Measurements from ENCODE around the gene NBPF4. TPM values are rescaled to one million over a fixed set of nuclear protein-coding genes. Genes with fewer than 3 reads are reported as not detected.
"Not testable (repeated sequence)": the region's sequence is repeated elsewhere in the genome, so short reads cannot be mapped to it uniquely, and the experiment has no call there.

The NBPF4 gene
- polyA plus RNA-seq (not detected in 3 replicates), polyA minus RNA-seq (not detected in 3 replicates)
- polyA plus RNA-seq (2011; ENCODE audit: low read depth): not detected
- not detected in 2 replicates for polyA plus RNA-seq (2011; cell fraction: cytosol; rRNA removed)
- not detected in 2 replicates for polyA plus RNA-seq (2011; cell fraction: nucleus; rRNA removed)
- not detected in 2 replicates for polyA plus RNA-seq (2012; ENCODE audit: low replicate concordance)
- not detected for polyA minus RNA-seq (2011; cell fraction: cytosol; rRNA and poly(A)+ RNA removed)
- polyA minus RNA-seq (2011; cell fraction: nucleus; rRNA and poly(A)+ RNA removed): not detected in 2 replicates

- H3K79me2 ChIP-seq (ENCODE audit: control insufficient read depth, insufficient read depth, low read length); H3K4me2 ChIP-seq (ENCODE audit: control insufficient read depth, extremely low read depth, insufficient read depth, low read depth, low read length); H3K9me3 ChIP-seq (ENCODE audit: control insufficient read depth, low read depth, low read length); FAIRE-seq; dilution Hi-C loops (cut with MboI; ENCODE audit: extremely low pct_ligation_motif_present, low sequenced_read_pairs); H3K4me3 ChIP-seq (ENCODE audit: control insufficient read depth in 2 of 3, extremely low read depth in 1 of 3, insufficient read depth in 2 of 3, low read depth in 1 of 3, low read length in 3 of 3); H2AFZ ChIP-seq (ENCODE audit: control insufficient read depth, low read length); H3K27ac ChIP-seq (ENCODE audit: control insufficient read depth, insufficient read depth, low read length); H3K9ac ChIP-seq (ENCODE audit: control insufficient read depth, extremely low read depth, insufficient read depth, low read length); H3K9me1 ChIP-seq (ENCODE audit: control insufficient read depth, extremely low read depth, insufficient read depth, low read length); DNase-seq (ENCODE audit: low read depth, low spot score); H3K27me3 ChIP-seq (ENCODE audit: control insufficient read depth, extremely low read depth, insufficient read depth, low read length); H3K36me3 ChIP-seq (ENCODE audit: control insufficient read depth in 2 of 2, extremely low read depth in 1 of 2, insufficient read depth in 2 of 2, low read length in 2 of 2); H4K20me1 ChIP-seq (ENCODE audit: control insufficient read depth, extremely low read depth, insufficient read depth, low read length); H3K4me1 ChIP-seq (ENCODE audit: control insufficient read depth, extremely low read depth, insufficient read depth, low read length): not testable (repeated sequence)
Measured at GRCh38 chr1:108243976-108244375, at the start of gene NBPF4. Gene NBPF4, minus strand, starts transcription at chr1:108244076. Its CDS starts 315 bp downstream, at chr1:108243761.

GRCh38 chr1:108282528-108283257, 38.8 kb upstream of the NBPF4 start:
- H3K9me3 ChIP-seq (ENCODE audit: control insufficient read depth, low read depth, low read length); DNase-seq (ENCODE audit: low read depth, low spot score); H3K9ac ChIP-seq (ENCODE audit: control insufficient read depth, extremely low read depth, insufficient read depth, low read length); H3K4me1 ChIP-seq (ENCODE audit: control insufficient read depth, extremely low read depth, insufficient read depth, low read length); H2AFZ ChIP-seq (ENCODE audit: control insufficient read depth, low read length); H3K9me1 ChIP-seq (ENCODE audit: control insufficient read depth, extremely low read depth, insufficient read depth, low read length); H3K27me3 ChIP-seq (ENCODE audit: control insufficient read depth, extremely low read depth, insufficient read depth, low read length); H3K27ac ChIP-seq (ENCODE audit: control insufficient read depth, insufficient read depth, low read length); H3K79me2 ChIP-seq (ENCODE audit: control insufficient read depth, insufficient read depth, low read length); dilution Hi-C loops (cut with MboI; ENCODE audit: extremely low pct_ligation_motif_present, low sequenced_read_pairs); H3K4me2 ChIP-seq (ENCODE audit: control insufficient read depth, extremely low read depth, insufficient read depth, low read depth, low read length); FAIRE-seq; H4K20me1 ChIP-seq (ENCODE audit: control insufficient read depth, extremely low read depth, insufficient read depth, low read length); H3K36me3 ChIP-seq (ENCODE audit: control insufficient read depth in 2 of 2, extremely low read depth in 1 of 2, insufficient read depth in 2 of 2, low read length in 2 of 2); H3K4me3 ChIP-seq (ENCODE audit: control insufficient read depth in 2 of 3, extremely low read depth in 1 of 3, insufficient read depth in 2 of 3, low read depth in 1 of 3, low read length in 3 of 3): not testable (repeated sequence)

- H3K4me1 ChIP-seq (ENCODE audit: control insufficient read depth, extremely low read depth, insufficient read depth, low read length); DNase-seq (ENCODE audit: low read depth, low spot score); H3K9me3 ChIP-seq (ENCODE audit: control insufficient read depth, low read depth, low read length); H2AFZ ChIP-seq (ENCODE audit: control insufficient read depth, low read length); H3K4me3 ChIP-seq (ENCODE audit: control insufficient read depth in 2 of 3, extremely low read depth in 1 of 3, insufficient read depth in 2 of 3, low read depth in 1 of 3, low read length in 3 of 3); dilution Hi-C loops (cut with MboI; ENCODE audit: extremely low pct_ligation_motif_present, low sequenced_read_pairs); H3K9me1 ChIP-seq (ENCODE audit: control insufficient read depth, extremely low read depth, insufficient read depth, low read length); H3K36me3 ChIP-seq (ENCODE audit: control insufficient read depth in 2 of 2, extremely low read depth in 1 of 2, insufficient read depth in 2 of 2, low read length in 2 of 2); H3K9ac ChIP-seq (ENCODE audit: control insufficient read depth, extremely low read depth, insufficient read depth, low read length); H3K79me2 ChIP-seq (ENCODE audit: control insufficient read depth, insufficient read depth, low read length); H3K27ac ChIP-seq (ENCODE audit: control insufficient read depth, insufficient read depth, low read length); H3K4me2 ChIP-seq (ENCODE audit: control insufficient read depth, extremely low read depth, insufficient read depth, low read depth, low read length); FAIRE-seq; H4K20me1 ChIP-seq (ENCODE audit: control insufficient read depth, extremely low read depth, insufficient read depth, low read length); H3K27me3 ChIP-seq (ENCODE audit: control insufficient read depth, extremely low read depth, insufficient read depth, low read length): not testable (repeated sequence)
Measured at GRCh38 chr1:108272485-108273327, 28.8 kb upstream of the NBPF4 start.

GRCh38 chr1:108267097-108267496, 23.2 kb upstream of the NBPF4 start:
- H2AFZ ChIP-seq (ENCODE audit: control insufficient read depth, low read length); H3K27me3 ChIP-seq (ENCODE audit: control insufficient read depth, extremely low read depth, insufficient read depth, low read length); H3K27ac ChIP-seq (ENCODE audit: control insufficient read depth, insufficient read depth, low read length); H3K36me3 ChIP-seq (ENCODE audit: control insufficient read depth in 2 of 2, extremely low read depth in 1 of 2, insufficient read depth in 2 of 2, low read length in 2 of 2); H3K4me2 ChIP-seq (ENCODE audit: control insufficient read depth, extremely low read depth, insufficient read depth, low read depth, low read length); H3K9me3 ChIP-seq (ENCODE audit: control insufficient read depth, low read depth, low read length); H3K4me3 ChIP-seq (ENCODE audit: control insufficient read depth in 2 of 3, extremely low read depth in 1 of 3, insufficient read depth in 2 of 3, low read depth in 1 of 3, low read length in 3 of 3); H3K9me1 ChIP-seq (ENCODE audit: control insufficient read depth, extremely low read depth, insufficient read depth, low read length); H3K4me1 ChIP-seq (ENCODE audit: control insufficient read depth, extremely low read depth, insufficient read depth, low read length); H4K20me1 ChIP-seq (ENCODE audit: control insufficient read depth, extremely low read depth, insufficient read depth, low read length); DNase-seq (ENCODE audit: low read depth, low spot score); dilution Hi-C loops (cut with MboI; ENCODE audit: extremely low pct_ligation_motif_present, low sequenced_read_pairs); H3K79me2 ChIP-seq (ENCODE audit: control insufficient read depth, insufficient read depth, low read length); H3K9ac ChIP-seq (ENCODE audit: control insufficient read depth, extremely low read depth, insufficient read depth, low read length); FAIRE-seq: not testable (repeated sequence)

Data from keratinocyte (primary cell).